Measurements from ENCODE around the gene SLC10A7. TPM values are rescaled to one million over a fixed set of nuclear protein-coding genes. Genes with fewer than 3 reads are reported as not detected.

The SLC10A7 gene
- polyA plus RNA-seq, 1 donor (not counting 4 experiments of a cell fraction or from before 2014, with no cell fraction given), result 12.7 TPM

- no peaks in the 10 kb centered on the region for H3K79me2 ChIP-seq (ENCODE audit: control insufficient read depth, insufficient read depth, low read length)
- H3K9ac ChIP-seq (ENCODE audit: control insufficient read depth, extremely low read depth, insufficient read depth, low read length), result no peak overlapping the region
- no peaks in the 10 kb centered on the region for H4K20me1 ChIP-seq (ENCODE audit: control insufficient read depth, extremely low read depth, insufficient read depth, low read length)
- TF ChIP-seq EZH2 (IDR thresholded peaks at IDR 0.05; ENCODE audit: low read length) (no peak), CTCF (optimal IDR thresholded peaks at IDR 0.05 in 1 of 3, IDR thresholded peaks at IDR 0.05 in 1 of 3, conservative IDR thresholded peaks at IDR 0.05 in 1 of 3; ENCODE audit: extremely low read depth in 1 of 3, insufficient read depth in 2 of 3, low read length in 3 of 3) (no peak)
- H3K9me1 ChIP-seq (ENCODE audit: control insufficient read depth, extremely low read depth, insufficient read depth, low read length), result no peaks in the 10 kb centered on the region
- H3K27ac ChIP-seq (ENCODE audit: control insufficient read depth, insufficient read depth, low read length), result no peak overlapping the region
- H3K36me3 ChIP-seq (ENCODE audit: control insufficient read depth in 2 of 2, extremely low read depth in 1 of 2, insufficient read depth in 2 of 2, low read length in 2 of 2), result no peaks in the 10 kb centered on the region
- H2AFZ ChIP-seq (ENCODE audit: control insufficient read depth, low read length), result peak overlapping the region; percentile 58
- FAIRE-seq (no peak), DNase-seq (ENCODE audit: low read depth, low spot score) (no peak)
- peak overlapping the region; percentile 74 for H3K4me2 ChIP-seq (ENCODE audit: control insufficient read depth, extremely low read depth, insufficient read depth, low read depth, low read length)
- peak overlapping the region in 2 of 3 experiments; percentile 44 for H3K4me3 ChIP-seq (ENCODE audit: control insufficient read depth in 2 of 3, extremely low read depth in 1 of 3, insufficient read depth in 2 of 3, low read depth in 1 of 3, low read length in 3 of 3)
- H3K4me1 ChIP-seq (ENCODE audit: control insufficient read depth, extremely low read depth, insufficient read depth, low read length), result peaks cover 38% of the 10 kb centered on the region
- no peaks in the 10 kb centered on the region for H3K9me3 ChIP-seq (ENCODE audit: control insufficient read depth, low read depth, low read length)
- H3K27me3 ChIP-seq (ENCODE audit: control insufficient read depth, extremely low read depth, insufficient read depth, low read length), result no peaks in the 10 kb centered on the region
- dilution Hi-C loops (cut with MboI; ENCODE audit: extremely low pct_ligation_motif_present, low sequenced_read_pairs), result no loop called here
These were observed 187.9 kb downstream of the SLC10A7 start for GRCh38 chr4:146333895-146334262.

GRCh38 chr4:146333187-146333894 lies 188.4 kb downstream of the SLC10A7 start:
- DNase-seq (ENCODE audit: low read depth, low spot score), result no peak

More at GRCh38 chr4:146333187-146333894, 188.4 kb downstream of the SLC10A7 start:
- H3K27ac ChIP-seq (ENCODE audit: control insufficient read depth, insufficient read depth, low read length), result no peak overlapping the region
- peak; percentile 67 for FAIRE-seq
- H3K9ac ChIP-seq (ENCODE audit: control insufficient read depth, extremely low read depth, insufficient read depth, low read length), result no peak overlapping the region
- no peaks in the 10 kb centered on the region for H4K20me1 ChIP-seq (ENCODE audit: control insufficient read depth, extremely low read depth, insufficient read depth, low read length)
- H3K27me3 ChIP-seq (ENCODE audit: control insufficient read depth, extremely low read depth, insufficient read depth, low read length), result no peaks in the 10 kb centered on the region
- H3K9me1 ChIP-seq (ENCODE audit: control insufficient read depth, extremely low read depth, insufficient read depth, low read length), result no peaks in the 10 kb centered on the region
- H3K79me2 ChIP-seq (ENCODE audit: control insufficient read depth, insufficient read depth, low read length), result peaks cover 1% of the 10 kb centered on the region
- dilution Hi-C loops (cut with MboI; ENCODE audit: extremely low pct_ligation_motif_present, low sequenced_read_pairs), result no loop called here
- peaks cover 43% of the 10 kb centered on the region for H3K4me1 ChIP-seq (ENCODE audit: control insufficient read depth, extremely low read depth, insufficient read depth, low read length)
- H3K36me3 ChIP-seq (ENCODE audit: control insufficient read depth in 2 of 2, extremely low read depth in 1 of 2, insufficient read depth in 2 of 2, low read length in 2 of 2), result no peaks in the 10 kb centered on the region
- peak overlapping the region in 2 of 3 experiments; percentile 44 for H3K4me3 ChIP-seq (ENCODE audit: control insufficient read depth in 2 of 3, extremely low read depth in 1 of 3, insufficient read depth in 2 of 3, low read depth in 1 of 3, low read length in 3 of 3)
- peak overlapping the region; percentile 74 for H3K4me2 ChIP-seq (ENCODE audit: control insufficient read depth, extremely low read depth, insufficient read depth, low read depth, low read length)
- no peaks in the 10 kb centered on the region for H3K9me3 ChIP-seq (ENCODE audit: control insufficient read depth, low read depth, low read length)
- no peak for TF ChIP-seq CTCF (optimal IDR thresholded peaks at IDR 0.05 in 1 of 3, IDR thresholded peaks at IDR 0.05 in 1 of 3, conservative IDR thresholded peaks at IDR 0.05 in 1 of 3; ENCODE audit: extremely low read depth in 1 of 3, insufficient read depth in 2 of 3, low read length in 3 of 3)
- no peak for TF ChIP-seq EZH2 (IDR thresholded peaks at IDR 0.05; ENCODE audit: low read length)
- H2AFZ ChIP-seq (ENCODE audit: control insufficient read depth, low read length), result peak overlapping the region; percentile 58

All from keratinocyte (primary cell).